ENCODE measurements around the gene GATAD2A.

GATAD2A gene

DNA sequence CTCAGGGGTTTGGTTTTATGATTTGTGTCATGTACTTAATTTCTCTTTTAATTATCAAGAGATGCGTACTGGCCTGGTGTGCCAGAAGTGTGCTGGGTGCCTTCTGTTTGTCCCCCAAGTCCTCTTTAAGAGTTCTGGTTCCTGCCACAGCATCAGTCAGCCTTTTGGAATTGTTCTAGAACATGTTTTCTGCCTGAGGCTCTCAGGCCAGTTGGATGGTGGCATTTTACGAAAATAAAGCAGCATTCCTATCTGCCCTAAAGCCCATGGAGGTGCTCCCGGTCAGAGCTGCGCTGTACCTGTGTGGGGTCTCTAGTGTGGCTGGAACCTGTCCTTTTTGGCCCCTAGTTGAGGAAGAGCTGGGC lies 55.8 kb downstream of the GATAD2A start:
- no peak for DNase-seq
- Histone ChIP-seq H3K27me3 (replicated peaks) (no peaks in the 10 kb centered on the region), H3K36me3 (replicated peaks) (peaks cover 17% of the 10 kb centered on the region), H3K4me3 (ENCODE audit: low read depth, low read length) (no peak overlapping the region), H3K27ac (no peak overlapping the region)
- in situ Hi-C loops (cut with HindIII; ENCODE audit: low pct_ligation_motif_present, low sequenced_read_pairs) = no loop called here
- TF ChIP-seq, protein P1, sequence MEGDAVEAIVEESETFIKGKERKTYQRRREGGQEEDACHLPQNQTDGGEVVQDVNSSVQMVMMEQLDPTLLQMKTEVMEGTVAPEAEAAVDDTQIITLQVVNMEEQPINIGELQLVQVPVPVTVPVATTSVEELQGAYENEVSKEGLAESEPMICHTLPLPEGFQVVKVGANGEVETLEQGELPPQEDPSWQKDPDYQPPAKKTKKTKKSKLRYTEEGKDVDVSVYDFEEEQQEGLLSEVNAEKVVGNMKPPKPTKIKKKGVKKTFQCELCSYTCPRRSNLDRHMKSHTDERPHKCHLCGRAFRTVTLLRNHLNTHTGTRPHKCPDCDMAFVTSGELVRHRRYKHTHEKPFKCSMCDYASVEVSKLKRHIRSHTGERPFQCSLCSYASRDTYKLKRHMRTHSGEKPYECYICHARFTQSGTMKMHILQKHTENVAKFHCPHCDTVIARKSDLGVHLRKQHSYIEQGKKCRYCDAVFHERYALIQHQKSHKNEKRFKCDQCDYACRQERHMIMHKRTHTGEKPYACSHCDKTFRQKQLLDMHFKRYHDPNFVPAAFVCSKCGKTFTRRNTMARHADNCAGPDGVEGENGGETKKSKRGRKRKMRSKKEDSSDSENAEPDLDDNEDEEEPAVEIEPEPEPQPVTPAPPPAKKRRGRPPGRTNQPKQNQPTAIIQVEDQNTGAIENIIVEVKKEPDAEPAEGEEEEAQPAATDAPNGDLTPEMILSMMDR (IDR thresholded peaks at IDR 0.05; ENCODE audit: low read depth, low read length, missing control alignments) = no peak

DNA sequence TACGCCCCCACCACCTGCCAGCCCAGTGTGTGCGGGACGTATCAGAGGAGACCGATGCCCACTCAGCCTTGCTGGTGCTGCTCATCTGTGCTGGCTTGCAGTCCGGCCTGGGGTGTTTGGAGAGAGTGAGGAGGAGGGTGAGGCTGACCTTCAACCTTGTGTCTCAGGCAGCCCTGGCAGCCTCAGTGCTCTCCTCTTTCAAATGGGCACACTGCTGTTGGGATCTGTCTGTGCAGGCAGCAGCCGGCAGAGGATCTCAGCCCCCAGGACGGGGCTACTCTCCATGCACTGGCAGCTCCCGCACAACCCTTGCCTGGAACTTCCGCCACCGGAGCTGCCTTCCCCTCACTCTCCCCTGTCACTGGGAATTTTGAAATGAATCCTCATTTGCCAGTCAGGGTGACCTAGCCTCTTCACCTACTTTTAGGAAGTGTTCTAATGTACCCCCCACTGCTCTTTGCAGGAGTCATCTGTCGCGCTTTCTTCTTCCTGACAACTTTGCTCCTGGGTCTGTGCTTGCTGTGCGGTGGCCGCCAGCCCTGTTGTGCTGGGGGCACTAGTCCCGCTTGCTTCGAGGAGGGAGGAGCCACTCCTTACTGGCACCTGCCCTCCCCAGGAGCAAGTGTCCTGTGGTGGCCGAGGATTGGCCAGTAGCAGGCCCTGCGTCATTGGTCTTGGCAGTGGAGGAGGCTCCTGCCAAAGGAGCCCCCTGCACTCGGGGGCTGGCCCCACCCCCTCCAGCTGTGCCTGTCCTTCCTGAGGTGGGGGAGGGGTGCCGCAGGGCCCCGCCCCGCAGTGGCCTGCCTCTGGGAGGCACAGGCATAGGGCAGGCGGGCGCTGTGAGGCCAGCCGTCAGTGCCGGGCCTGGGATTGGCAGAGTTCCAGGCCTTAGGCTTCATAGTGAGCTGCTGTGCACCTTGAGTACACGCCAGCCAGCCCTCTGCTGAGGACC lies 56.5 kb downstream of the GATAD2A start:
- Histone ChIP-seq H3K27me3 (replicated peaks) (no peaks in the 10 kb centered on the region), H3K36me3 (replicated peaks) (peaks cover 24% of the 10 kb centered on the region), H3K4me3 (ENCODE audit: low read depth, low read length) (no peak overlapping the region), H3K27ac (no peak overlapping the region)
- TF ChIP-seq, protein P1 (IDR thresholded peaks at IDR 0.05; ENCODE audit: low read depth, low read length, missing control alignments) = no peak
- in situ Hi-C loops (cut with HindIII; ENCODE audit: low pct_ligation_motif_present, low sequenced_read_pairs) = no loop called here
- no peak for DNase-seq

DNA sequence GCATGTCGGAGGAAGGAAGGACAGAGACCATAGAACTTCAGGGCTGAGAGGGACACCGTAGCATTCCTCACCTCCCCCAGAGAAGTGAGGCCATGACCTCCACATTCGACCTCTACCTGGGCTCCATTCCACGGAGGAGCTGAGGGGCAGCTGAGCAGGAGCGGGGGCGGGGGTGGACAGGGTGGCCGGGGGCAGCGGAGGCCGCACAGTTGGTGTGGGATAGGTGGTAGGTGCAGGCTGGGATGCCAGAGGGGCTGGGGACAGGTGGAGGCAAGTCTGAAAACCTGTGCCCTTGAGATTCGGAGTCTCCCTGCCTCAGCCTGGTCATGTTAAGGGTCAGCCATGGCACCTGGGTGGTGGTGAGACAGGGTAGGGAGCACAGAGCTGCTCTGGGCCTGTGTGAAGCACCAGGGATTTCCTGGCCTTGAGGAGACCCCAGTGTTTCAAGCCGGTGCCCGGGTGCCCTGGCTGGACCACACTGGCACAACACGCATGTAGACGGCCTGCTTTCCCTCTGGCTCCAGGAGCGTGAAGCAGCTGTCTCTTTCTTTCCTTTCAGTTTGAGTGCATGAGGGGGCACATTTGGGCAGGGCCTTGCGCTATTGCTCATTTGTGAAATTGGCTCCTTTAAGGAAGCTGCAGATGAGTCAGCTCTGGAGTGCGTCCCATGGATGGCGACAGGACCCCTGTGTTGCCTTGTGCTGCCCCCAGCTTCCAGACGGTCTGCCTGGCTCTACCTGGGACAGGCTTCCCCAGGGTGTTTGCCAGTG lies 58.1 kb downstream of the GATAD2A start:
- Histone ChIP-seq H3K27ac (peak overlapping the region; percentile 77), H3K4me3 (ENCODE audit: low read depth, low read length) (no peak overlapping the region), H3K36me3 (replicated peaks) (peaks cover 28% of the 10 kb centered on the region), H3K27me3 (replicated peaks) (no peaks in the 10 kb centered on the region)
- in situ Hi-C loops (cut with HindIII; ENCODE audit: low pct_ligation_motif_present, low sequenced_read_pairs) = no loop called here
- TF ChIP-seq, protein P1 (IDR thresholded peaks at IDR 0.05; ENCODE audit: low read depth, low read length, missing control alignments) = no peak
- DNase-seq = peak; percentile 59

DNA sequence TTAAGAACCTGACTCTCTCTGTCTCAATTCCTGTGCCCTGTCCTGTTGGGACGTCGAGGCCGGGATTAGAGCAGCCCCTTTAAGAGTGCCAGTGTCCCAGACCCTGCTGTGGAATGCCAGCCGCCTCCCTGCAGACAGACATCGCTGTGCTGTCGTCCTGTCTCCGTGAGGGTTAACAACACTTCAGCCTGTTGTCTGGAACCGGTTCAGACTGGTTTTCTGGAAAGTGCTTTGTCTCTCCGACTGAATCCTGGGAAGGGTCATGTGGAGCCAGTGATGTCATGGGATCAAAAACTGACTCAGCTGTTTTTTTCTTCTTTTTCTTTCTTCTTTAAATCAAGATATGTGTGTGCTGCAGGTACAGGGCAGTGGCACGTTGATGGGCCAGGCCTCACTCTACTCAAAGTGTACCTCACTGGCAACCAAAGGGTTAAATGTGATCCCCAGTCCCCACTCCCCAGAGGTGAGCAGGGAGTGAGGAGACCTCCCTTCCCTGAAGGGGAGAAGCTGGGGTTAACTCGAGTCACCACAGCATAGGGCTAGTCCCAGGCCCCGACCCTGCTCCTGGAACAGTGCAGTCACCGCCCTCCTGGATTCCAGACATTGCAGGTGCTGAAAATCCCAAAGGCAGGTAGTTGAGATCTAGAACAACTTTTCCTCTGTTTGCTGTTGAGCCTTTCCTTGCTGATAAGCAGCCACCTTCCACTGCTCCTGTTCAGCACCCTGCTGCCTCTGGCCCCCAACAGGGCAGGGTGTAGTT lies 59.0 kb downstream of the GATAD2A start:
- H3K4me3 ChIP-seq (ENCODE audit: low read depth, low read length) = no peak overlapping the region
- in situ Hi-C loops (cut with HindIII; ENCODE audit: low pct_ligation_motif_present, low sequenced_read_pairs) = no loop called here
- DNase-seq = peak; percentile 82
- TF ChIP-seq, protein P1 (IDR thresholded peaks at IDR 0.05; ENCODE audit: low read depth, low read length, missing control alignments) = no peak
- peaks cover 28% of the 10 kb centered on the region for H3K36me3 ChIP-seq (replicated peaks)
- peak overlapping the region; percentile 77 for H3K27ac ChIP-seq
- H3K27me3 ChIP-seq (replicated peaks) = no peaks in the 10 kb centered on the region

DNA sequence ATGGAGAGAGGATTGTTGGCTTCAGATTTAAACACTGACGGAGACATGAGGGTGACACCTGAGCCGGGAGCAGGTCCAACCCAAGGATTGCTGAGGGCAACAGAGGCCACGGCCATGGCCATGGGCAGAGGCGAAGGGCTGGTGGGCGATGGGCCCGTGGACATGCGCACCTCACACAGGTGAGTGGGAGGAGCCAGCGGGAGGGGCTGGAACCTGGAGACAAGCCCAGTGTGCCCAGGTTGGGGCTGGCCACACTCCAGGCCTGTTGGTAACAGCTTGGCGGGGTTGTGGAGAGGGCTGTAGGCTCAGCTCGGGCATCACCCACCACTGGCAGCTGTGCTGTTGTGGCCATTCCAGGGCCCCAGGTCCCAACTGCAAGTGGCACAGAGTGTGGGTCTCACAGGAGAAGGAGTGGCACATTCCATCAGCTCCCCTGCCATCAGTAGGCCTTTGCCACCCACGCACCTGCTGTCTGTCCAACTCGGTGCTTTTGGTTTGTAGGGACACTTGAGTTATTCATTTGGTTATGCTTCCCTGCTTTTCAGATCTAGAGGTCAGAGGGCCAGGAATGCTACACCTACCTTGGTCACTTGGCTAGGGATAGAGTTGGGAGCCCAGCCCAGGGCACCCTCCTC lies 60.1 kb downstream of the GATAD2A start:
- TF ChIP-seq, protein P1 (IDR thresholded peaks at IDR 0.05; ENCODE audit: low read depth, low read length, missing control alignments) = no peak
- no peaks in the 10 kb centered on the region for H3K27me3 ChIP-seq (replicated peaks)
- no peak overlapping the region for H3K4me3 ChIP-seq (ENCODE audit: low read depth, low read length)
- H3K36me3 ChIP-seq (replicated peaks) = peaks cover 28% of the 10 kb centered on the region
- in situ Hi-C loops (cut with HindIII; ENCODE audit: low pct_ligation_motif_present, low sequenced_read_pairs) = no loop called here
- no peak for DNase-seq
- H3K27ac ChIP-seq = no peak overlapping the region

All from brain microvascular endothelial cell (primary cell).